BLaER1 (cell line): Measurements from ENCODE around the gene TSPAN2.

ENCODE experiments used
- H3K27ac ChIP-seq: shearing (Covaris generic); formaldehyde crosslinking; 2 replicates; pipeline ENCODE4 v1.8.1; 2022
- H3K27me3 ChIP-seq: shearing (Covaris generic); formaldehyde crosslinking; 2 replicates; pipeline ENCODE4 v1.8.1; 2022
- H3K36me3 ChIP-seq: shearing (Covaris generic); formaldehyde crosslinking; 2 replicates; pipeline ENCODE4 v1.8.1; 2022
- H3K4me1 ChIP-seq: shearing (Covaris generic); formaldehyde crosslinking; 2 replicates; pipeline ENCODE4 v1.8.1; 2022
- H3K4me2 ChIP-seq: shearing (Covaris generic); formaldehyde crosslinking; 2 replicates; pipeline ENCODE4 v1.8.1; 2022
- H3K4me3 ChIP-seq: shearing (Covaris generic); formaldehyde crosslinking; 2 replicates; pipeline ENCODE4 v1.8.1; 2022
- H3K9ac ChIP-seq: shearing (Covaris generic); formaldehyde crosslinking; 2 replicates; pipeline ENCODE4 v1.8.1; 2022
- H3K9me3 ChIP-seq: shearing (Covaris generic); formaldehyde crosslinking; 2 replicates; pipeline ENCODE4 v1.8.1; 2022
- H4K20me1 ChIP-seq: shearing (Covaris generic); formaldehyde crosslinking; 2 replicates; pipeline ENCODE4 v1.8.1; 2022
- Cebpa-rat ChIP-seq: shearing (Covaris generic); IDR thresholded peaks from 2 replicates; pipeline ENCODE4 v1.8.1; 2022

TSPAN2 gene

GRCh38 chr1:115052454-115053083 lies 36.7 kb downstream of the TSPAN2 start:
- H3K36me3 ChIP-seq = peaks cover 4% of the 10 kb centered on the region; the same call in 1 of the 2 replicates
- H3K27ac ChIP-seq = no peak overlapping the region
- no peaks in the 10 kb centered on the region for H3K27me3 ChIP-seq
- no peaks in the 10 kb centered on the region for H4K20me1 ChIP-seq
- H3K4me1 ChIP-seq = peaks cover 14% of the 10 kb centered on the region
- no peak overlapping the region for H3K4me3 ChIP-seq
- no peak overlapping the region for H3K9ac ChIP-seq
- TF ChIP-seq Cebpa-rat = no peak
- no peak overlapping the region for H3K4me2 ChIP-seq
- no peaks in the 10 kb centered on the region for H3K9me3 ChIP-seq

GRCh38 chr1:115051850-115052249 lies 37.5 kb downstream of the TSPAN2 start:
- TF ChIP-seq Cebpa-rat = no peak
- no peaks in the 10 kb centered on the region for H3K9me3 ChIP-seq
- no peak overlapping the region for H3K4me3 ChIP-seq
- peaks cover 14% of the 10 kb centered on the region for H3K4me1 ChIP-seq
- H3K27me3 ChIP-seq = no peaks in the 10 kb centered on the region
- no peak overlapping the region for H3K9ac ChIP-seq
- no peaks in the 10 kb centered on the region for H4K20me1 ChIP-seq
- H3K36me3 ChIP-seq = no peaks in the 10 kb centered on the region
- no peak overlapping the region for H3K27ac ChIP-seq
- no peak overlapping the region for H3K4me2 ChIP-seq

DNA sequence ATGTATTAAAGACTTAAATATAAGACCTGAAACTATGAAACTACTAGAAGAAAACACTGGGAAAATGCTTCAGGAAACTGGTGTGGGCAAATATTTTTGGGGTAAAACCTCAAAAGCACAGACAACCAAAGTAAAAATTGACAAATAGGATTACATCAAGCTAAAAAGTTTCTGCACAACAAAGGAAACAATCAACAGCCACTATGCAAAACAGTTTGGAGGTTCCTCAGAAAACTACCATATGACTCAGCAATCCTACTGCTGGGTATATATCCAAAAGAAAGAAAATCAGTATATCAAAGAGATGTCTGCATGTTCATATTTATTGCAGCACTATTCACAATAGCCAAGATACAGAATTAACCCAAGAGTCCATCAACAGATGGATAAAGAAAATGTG lies 42.6 kb downstream of the TSPAN2 start:
- Histone ChIP-seq H3K27me3 (no peaks in the 10 kb centered on the region), H3K4me3 (no peak overlapping the region), H3K27ac (no peak overlapping the region), H3K9me3 (peaks cover 14% of the 10 kb centered on the region; the same call in 1 of the 2 replicates), H3K9ac (no peak overlapping the region), H4K20me1 (no peaks in the 10 kb centered on the region), H3K36me3 (no peaks in the 10 kb centered on the region), H3K4me2 (no peak overlapping the region), H3K4me1 (peaks cover 14% of the 10 kb centered on the region)
- no peak for TF ChIP-seq Cebpa-rat

- TF ChIP-seq Cebpa-rat = no peak
- Histone ChIP-seq H3K4me2 (no peak overlapping the region), H3K4me3 (no peak overlapping the region), H3K4me1 (no peaks in the 10 kb centered on the region), H3K27ac (no peak overlapping the region), H3K36me3 (no peaks in the 10 kb centered on the region), H3K9ac (no peak overlapping the region), H3K9me3 (peaks cover 14% of the 10 kb centered on the region; the same call in 1 of the 2 replicates), H4K20me1 (no peaks in the 10 kb centered on the region), H3K27me3 (no peaks in the 10 kb centered on the region)
These were observed 47.6 kb downstream of the TSPAN2 start for GRCh38 chr1:115041654-115042053.

GRCh38 chr1:115040501-115040900 lies 48.8 kb downstream of the TSPAN2 start:
- no peaks in the 10 kb centered on the region for H3K27me3 ChIP-seq
- no peak overlapping the region for H3K27ac ChIP-seq
- H3K4me2 ChIP-seq = no peak overlapping the region
- H3K9me3 ChIP-seq = peaks cover 7% of the 10 kb centered on the region; the same call in 1 of the 2 replicates
- H3K9ac ChIP-seq = no peak overlapping the region
- H4K20me1 ChIP-seq = no peaks in the 10 kb centered on the region
- no peaks in the 10 kb centered on the region for H3K4me1 ChIP-seq
- H3K4me3 ChIP-seq = no peak overlapping the region
- TF ChIP-seq Cebpa-rat = no peak
- no peaks in the 10 kb centered on the region for H3K36me3 ChIP-seq

DNA sequence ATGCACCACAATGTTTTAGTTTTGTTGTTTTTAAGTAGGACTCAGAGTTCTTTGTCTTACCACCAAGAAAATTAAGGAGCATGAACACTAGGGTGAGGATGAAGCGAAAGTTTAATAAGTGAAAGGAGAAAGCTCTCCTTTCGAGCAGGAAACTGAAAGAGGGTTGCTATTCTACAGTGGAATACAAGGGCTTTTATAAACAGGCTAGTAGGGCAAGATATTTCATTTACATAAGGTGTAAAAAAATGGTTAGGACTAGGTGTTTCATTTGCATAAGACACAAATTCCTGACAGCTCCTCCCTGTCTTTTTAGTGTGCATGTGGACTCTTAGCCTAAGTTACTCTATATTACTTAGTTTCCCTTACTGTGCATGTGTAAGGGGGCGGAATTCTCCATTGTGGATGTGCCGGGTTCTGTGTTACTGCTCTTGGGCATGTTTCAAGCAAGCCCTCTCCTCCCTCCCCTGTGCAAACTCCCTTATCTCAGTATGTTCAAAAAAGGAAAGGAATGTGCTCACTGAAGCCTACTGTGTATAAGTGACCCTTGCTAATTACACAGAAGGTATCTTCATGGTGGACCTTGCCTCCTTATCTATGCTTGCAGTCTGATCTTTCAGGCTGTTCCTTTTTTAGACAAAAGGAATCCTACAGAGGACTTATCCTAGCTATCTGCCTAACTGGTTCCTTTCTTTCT lies 52.3 kb downstream of the TSPAN2 start:
- Histone ChIP-seq H3K4me3 (no peak overlapping the region), H3K36me3 (no peaks in the 10 kb centered on the region), H3K9me3 (no peaks in the 10 kb centered on the region), H3K4me2 (no peak overlapping the region), H3K27me3 (no peaks in the 10 kb centered on the region), H4K20me1 (no peaks in the 10 kb centered on the region), H3K27ac (no peak overlapping the region), H3K4me1 (no peaks in the 10 kb centered on the region), H3K9ac (no peak overlapping the region)
- no peak for TF ChIP-seq Cebpa-rat

DNA sequence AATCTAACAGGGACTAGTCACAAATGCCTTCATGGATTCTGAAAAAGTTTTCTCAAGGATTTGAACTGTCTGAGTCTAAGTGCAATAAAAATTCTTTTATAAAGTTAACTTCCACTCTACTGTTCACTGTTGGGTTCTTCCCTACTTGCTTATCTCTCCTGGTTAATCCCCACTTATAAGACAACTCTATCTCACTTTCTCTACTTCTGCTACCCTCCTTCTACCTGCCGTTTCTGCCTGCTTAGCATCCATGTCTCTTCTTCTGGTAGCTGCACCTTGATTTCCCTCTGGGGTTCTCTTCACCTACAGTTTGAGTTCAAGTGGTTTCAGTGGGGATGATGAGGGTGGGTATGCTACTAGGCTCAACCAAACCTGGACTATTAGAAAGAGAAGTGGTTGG lies 53.7 kb downstream of the TSPAN2 start:
- H3K36me3 ChIP-seq = no peaks in the 10 kb centered on the region
- no peak overlapping the region for H3K4me2 ChIP-seq
- no peaks in the 10 kb centered on the region for H3K9me3 ChIP-seq
- H3K4me3 ChIP-seq = no peak overlapping the region
- no peak overlapping the region for H3K9ac ChIP-seq
- H3K4me1 ChIP-seq = no peaks in the 10 kb centered on the region
- no peak overlapping the region for H3K27ac ChIP-seq
- H4K20me1 ChIP-seq = no peaks in the 10 kb centered on the region
- H3K27me3 ChIP-seq = no peaks in the 10 kb centered on the region
- no peak for TF ChIP-seq Cebpa-rat

DNA sequence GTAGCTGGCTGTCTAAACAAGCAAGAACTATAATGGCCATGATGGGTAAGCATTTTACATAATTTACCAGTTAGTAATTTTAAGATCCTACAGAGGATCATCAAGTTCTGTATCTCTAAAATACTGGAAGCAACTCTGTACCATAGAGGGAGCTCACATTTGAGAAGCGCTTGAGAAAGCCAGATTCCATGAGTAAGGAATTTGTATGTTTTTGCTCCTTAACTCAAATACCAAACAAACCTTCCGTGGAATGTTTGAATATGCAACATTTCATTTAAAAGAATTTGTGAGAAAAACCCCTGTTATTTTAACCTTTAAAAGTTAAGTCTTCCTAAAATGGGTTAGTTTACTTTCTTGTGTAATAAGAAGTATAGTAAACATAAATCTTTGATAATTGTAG lies 57.7 kb downstream of the TSPAN2 start:
- Histone ChIP-seq H4K20me1 (no peaks in the 10 kb centered on the region), H3K4me1 (no peaks in the 10 kb centered on the region), H3K36me3 (no peaks in the 10 kb centered on the region), H3K9ac (no peak overlapping the region), H3K4me3 (no peak overlapping the region), H3K9me3 (no peaks in the 10 kb centered on the region), H3K27ac (no peak overlapping the region), H3K27me3 (no peaks in the 10 kb centered on the region), H3K4me2 (no peak overlapping the region)
- no peak for TF ChIP-seq Cebpa-rat

GRCh38 chr1:115029526-115029925 lies 59.8 kb downstream of the TSPAN2 start, which contains the start of gene TSHB:
Gene TSHB, plus strand, starts transcription at chr1:115029826. Its CDS starts 3,537 bp downstream, at chr1:115033363.
- Histone ChIP-seq H3K27ac (no peak within 1 kb of the TSS), H3K36me3 (no peaks in the 10 kb centered on the region), H3K4me3 (no peak within 1 kb of the TSS), H3K4me1 (no peaks in the 10 kb centered on the region), H3K9ac (no peak within 1 kb of the TSS), H4K20me1 (no peaks in the 10 kb centered on the region), H3K9me3 (no peaks in the 10 kb centered on the region), H3K4me2 (no peak within 1 kb of the TSS), H3K27me3 (no peaks in the 10 kb centered on the region)
- no peak for TF ChIP-seq Cebpa-rat

- TF ChIP-seq Cebpa-rat = no peak
- Histone ChIP-seq H3K36me3 (no peaks in the 10 kb centered on the region), H3K4me3 (no peak overlapping the region), H3K27ac (no peak overlapping the region), H4K20me1 (no peaks in the 10 kb centered on the region), H3K4me2 (no peak overlapping the region), H3K27me3 (no peaks in the 10 kb centered on the region), H3K9me3 (no peaks in the 10 kb centered on the region), H3K9ac (no peak overlapping the region), H3K4me1 (no peaks in the 10 kb centered on the region)
These were observed 65.7 kb downstream of the TSPAN2 start for GRCh38 chr1:115023593-115023992.
